Measurements from ENCODE around the gene MB.
A peak's percentile ranks its signal among the peaks of the same experiment; 100 is the strongest.

MB gene

GRCh38 chr22:35627267-35628041, 10.3 kb upstream of the MB start:
- H3K4me3 ChIP-seq (ENCODE audit: low read depth, low read length): peak overlapping the region; percentile 40
- peak overlapping the region; percentile 53; the same call in 1 of the 2 replicates for H3K27ac ChIP-seq (ENCODE audit: extremely low read depth, low read depth, low read length)
- CTCF ChIA-PET: interaction anchor here (0.5 to 3.5 kb wide), 36 partner anchors 10 to 720 kb away, joined by 3 to 13 read pairs (median 4); partner anchors contain the start of gene MB
- no peaks in the 10 kb centered on the region for H3K9me3 ChIP-seq (ENCODE audit: control insufficient read depth, insufficient read depth, low read depth, low read length)
- no peaks in the 10 kb centered on the region for H3K4me1 ChIP-seq (ENCODE audit: control insufficient read depth, insufficient read depth, low read length)
- no peaks in the 10 kb centered on the region for H3K36me3 ChIP-seq (ENCODE audit: control insufficient read depth in 2 of 2, insufficient read depth in 1 of 2, low read length in 2 of 2)
- POLR2A ChIA-PET: interaction anchor here (0.6 to 1.6 kb wide), 3 partner anchors 18 to 439 kb away, joined by 3 to 6 read pairs (median 3); no protein-coding TSS in a partner anchor
- TF ChIP-seq ZIC2 (tag by site-specific recombination; IDR thresholded peaks at IDR 0.05) (peak; percentile 87), ZFP69B (tag by site-specific recombination; IDR thresholded peaks at IDR 0.05) (peak; percentile 86), ZNF548 (tag by site-specific recombination; IDR thresholded peaks at IDR 0.05) (no peak), ZNF610 (tag by site-specific recombination; IDR thresholded peaks at IDR 0.05; ENCODE audit: borderline replicate concordance) (0 out of 2 replicates have a peak, but pooled peaks have one; percentile 31), ZXDB (tag by site-specific recombination; IDR thresholded peaks at IDR 0.05) (peak; percentile 54; the same call in 1 of the 2 replicates), ZNF600 (tag by site-specific recombination; IDR thresholded peaks at IDR 0.05) (peak; percentile 39; the same call in 1 of the 2 replicates), ZNF155 (tag by site-specific recombination; IDR thresholded peaks at IDR 0.05) (no peak), ZBTB6 (tag by site-specific recombination; IDR thresholded peaks at IDR 0.05) (peak; percentile 15; the same call in 1 of the 2 replicates), OVOL3 (tag by site-specific recombination; IDR thresholded peaks at IDR 0.05) (0 out of 2 replicates have a peak, but pooled peaks have one; percentile 38), ZNF654 (tag by site-specific recombination; IDR thresholded peaks at IDR 0.05; ENCODE audit: low read depth) (peak; percentile 98), ZNF514 (tag by site-specific recombination; IDR thresholded peaks at IDR 0.05) (no peak), ZNF169 (tag by site-specific recombination; IDR thresholded peaks at IDR 0.05) (no peak), MEIS1 (CRISPR knock-in tag; IDR thresholded peaks at IDR 0.05; ENCODE audit: borderline replicate concordance) (no peak), EGR2 (tag by site-specific recombination; IDR thresholded peaks at IDR 0.05; ENCODE audit: low read depth) (peak; percentile 92), ZNF585B (tag by site-specific recombination; IDR thresholded peaks at IDR 0.05) (no peak), KLF7 (tag by site-specific recombination; IDR thresholded peaks at IDR 0.05; ENCODE audit: borderline replicate concordance) (peak; percentile 63; the same call in 1 of the 2 replicates), ZNF404 (tag by site-specific recombination; IDR thresholded peaks at IDR 0.05) (no peak), ZNF433 (tag by site-specific recombination; IDR thresholded peaks at IDR 0.05; ENCODE audit: low read depth) (no peak), ZNF350 (tag by site-specific recombination; IDR thresholded peaks at IDR 0.05) (no peak), ZNF837 (tag by site-specific recombination; IDR thresholded peaks at IDR 0.05) (no peak), ZNF544 (tag by site-specific recombination; IDR thresholded peaks at IDR 0.05) (no peak), ZFHX2 (tag by site-specific recombination; conservative IDR thresholded peaks at IDR 0.05) (peak; percentile 81), ZNF658 (tag by site-specific recombination; IDR thresholded peaks at IDR 0.05) (no peak), ZNF777 (tag by site-specific recombination; IDR thresholded peaks at IDR 0.05; ENCODE audit: borderline replicate concordance) (0 out of 2 replicates have a peak, but pooled peaks have one; percentile 35), KLF1 (tag by site-specific recombination; IDR thresholded peaks at IDR 0.05) (peak; percentile 75; the same call in 1 of the 2 replicates), BCL6B (tag by site-specific recombination; IDR thresholded peaks at IDR 0.05) (no peak), SP2 (tag by site-specific recombination; IDR thresholded peaks at IDR 0.05) (peak; percentile 65), ZNF341 (tag by site-specific recombination; IDR thresholded peaks at IDR 0.05; ENCODE audit: low read depth) (peak; percentile 69), ZNF473 (tag by site-specific recombination; IDR thresholded peaks at IDR 0.05) (no peak), ZBTB48 (tag by site-specific recombination; IDR thresholded peaks at IDR 0.05) (peak; percentile 80), ZNF555 (tag by site-specific recombination; conservative IDR thresholded peaks at IDR 0.05) (no peak), ZNF76 (tag by site-specific recombination; IDR thresholded peaks at IDR 0.05; ENCODE audit: borderline replicate concordance, low read depth) (peak; percentile 73), HOXC10 (CRISPR knock-in tag; IDR thresholded peaks at IDR 0.05) (no peak), SP7 (tag by site-specific recombination; IDR thresholded peaks at IDR 0.05) (peak; percentile 70), ZBTB17 (tag by site-specific recombination; IDR thresholded peaks at IDR 0.05) (peak; percentile 67)
- TF ChIP-seq, protein P1, sequence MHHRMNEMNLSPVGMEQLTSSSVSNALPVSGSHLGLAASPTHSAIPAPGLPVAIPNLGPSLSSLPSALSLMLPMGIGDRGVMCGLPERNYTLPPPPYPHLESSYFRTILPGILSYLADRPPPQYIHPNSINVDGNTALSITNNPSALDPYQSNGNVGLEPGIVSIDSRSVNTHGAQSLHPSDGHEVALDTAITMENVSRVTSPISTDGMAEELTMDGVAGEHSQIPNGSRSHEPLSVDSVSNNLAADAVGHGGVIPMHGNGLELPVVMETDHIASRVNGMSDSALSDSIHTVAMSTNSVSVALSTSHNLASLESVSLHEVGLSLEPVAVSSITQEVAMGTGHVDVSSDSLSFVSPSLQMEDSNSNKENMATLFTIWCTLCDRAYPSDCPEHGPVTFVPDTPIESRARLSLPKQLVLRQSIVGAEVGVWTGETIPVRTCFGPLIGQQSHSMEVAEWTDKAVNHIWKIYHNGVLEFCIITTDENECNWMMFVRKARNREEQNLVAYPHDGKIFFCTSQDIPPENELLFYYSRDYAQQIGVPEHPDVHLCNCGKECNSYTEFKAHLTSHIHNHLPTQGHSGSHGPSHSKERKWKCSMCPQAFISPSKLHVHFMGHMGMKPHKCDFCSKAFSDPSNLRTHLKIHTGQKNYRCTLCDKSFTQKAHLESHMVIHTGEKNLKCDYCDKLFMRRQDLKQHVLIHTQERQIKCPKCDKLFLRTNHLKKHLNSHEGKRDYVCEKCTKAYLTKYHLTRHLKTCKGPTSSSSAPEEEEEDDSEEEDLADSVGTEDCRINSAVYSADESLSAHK (tag by site-specific recombination; IDR thresholded peaks at IDR 0.05): no peak

Data from HEK293 (cell line).